GM19372 (cell line): ENCODE data around the gene ROCK2.
"Not testable (repeated sequence)": the region's sequence is repeated elsewhere in the genome, so short reads cannot be mapped to it uniquely, and the experiment has no call there.

Source experiments
- ATAC-seq: cut with Tn5 transposase; IDR thresholded peaks from one replicate; pipeline ENCODE4 v1.9.1; 2021; ENCODE audit warnings: mild to moderate bottlenecking, low read depth, moderate library complexity; ENCODE audit not compliant: unreplicated experiment

Gene ROCK2

GRCh38 chr2:11242542-11243174, 101.8 kb downstream of the ROCK2 start:
- ATAC-seq = no peak

GRCh38 chr2:11241412-11242203, 102.8 kb downstream of the ROCK2 start:
- no peak for ATAC-seq

GRCh38 chr2:11239666-11240462, 104.6 kb downstream of the ROCK2 start:
- ATAC-seq = no peak

GRCh38 chr2:11239147-11239546, 105.3 kb downstream of the ROCK2 start:
- no peak for ATAC-seq

GRCh38 chr2:11237122-11237521, 107.3 kb downstream of the ROCK2 start:
- no peak for ATAC-seq

GRCh38 chr2:11236335-11236734, 108.1 kb downstream of the ROCK2 start:
- ATAC-seq = no peak

- no peak for ATAC-seq
Measured at GRCh38 chr2:11235583-11235982, 108.9 kb downstream of the ROCK2 start.

- ATAC-seq = no peak
Measured at GRCh38 chr2:11234309-11234708, 110.1 kb downstream of the ROCK2 start.

GRCh38 chr2:11231193-11231592, 113.2 kb downstream of the ROCK2 start:
- ATAC-seq = not testable (repeated sequence)

- no peak for ATAC-seq
Measured at GRCh38 chr2:11228692-11229091, 115.7 kb downstream of the ROCK2 start.

GRCh38 chr2:11227595-11227994, 116.8 kb downstream of the ROCK2 start:
- no peak for ATAC-seq

- ATAC-seq = no peak
Measured at GRCh38 chr2:11224887-11225286, 119.5 kb downstream of the ROCK2 start.

GRCh38 chr2:11222845-11223244, 121.6 kb downstream of the ROCK2 start:
- no peak for ATAC-seq

GRCh38 chr2:11220445-11220844, 124.0 kb downstream of the ROCK2 start:
- no peak for ATAC-seq

GRCh38 chr2:11215407-11215806, 129.0 kb downstream of the ROCK2 start:
- no peak for ATAC-seq

GRCh38 chr2:11214770-11215169, 129.7 kb downstream of the ROCK2 start:
- no peak for ATAC-seq

GRCh38 chr2:11213975-11214374, 130.5 kb downstream of the ROCK2 start:
- no peak for ATAC-seq

GRCh38 chr2:11213090-11213638, 131.3 kb downstream of the ROCK2 start:
- ATAC-seq = no peak

- ATAC-seq = no peak
Measured at GRCh38 chr2:11212645-11213044, 131.8 kb downstream of the ROCK2 start.

GRCh38 chr2:11208083-11208482, 136.4 kb downstream of the ROCK2 start:
- no peak for ATAC-seq

- no peak for ATAC-seq
Measured at GRCh38 chr2:11203480-11203879, 141.0 kb downstream of the ROCK2 start.
